CD4-positive, alpha-beta T cell treated with Interferon alpha-2 for 1 hour (primary cell): Measurements from ENCODE around the gene IQCB1.
"Not testable (repeated sequence)": the region's sequence is repeated elsewhere in the genome, so short reads cannot be mapped to it uniquely, and the experiment has no call there.

ENCODE experiments used
- DNase-seq, 2 donors: peaks; one replicate each; pipeline ENCODE4 v3.0.0-alpha.2; 2020 to 2022

Gene IQCB1

GRCh38 chr3:121803771-121804320, 31.0 kb downstream of the IQCB1 start:
- DNase-seq: no peak

GRCh38 chr3:121800906-121801305, 34.0 kb downstream of the IQCB1 start:
- DNase-seq: no peak

GRCh38 chr3:121796970-121797369, 37.9 kb downstream of the IQCB1 start:
- no peak for DNase-seq

GRCh38 chr3:121794264-121794983, 40.4 kb downstream of the IQCB1 start:
- no peak for DNase-seq

GRCh38 chr3:121793078-121793477, 41.8 kb downstream of the IQCB1 start:
- no peak for DNase-seq

GRCh38 chr3:121786485-121786884, 48.4 kb downstream of the IQCB1 start:
- no peak for DNase-seq

- not testable (repeated sequence) for DNase-seq
Observed at GRCh38 chr3:121782784-121783183, 52.1 kb downstream of the IQCB1 start.

GRCh38 chr3:121781611-121782010, 53.2 kb downstream of the IQCB1 start:
- no peak for DNase-seq

- DNase-seq: not testable (repeated sequence)
Observed at GRCh38 chr3:121775095-121775494, 59.8 kb downstream of the IQCB1 start.

- no peak for DNase-seq
Observed at GRCh38 chr3:121769246-121769645, 65.6 kb downstream of the IQCB1 start.

- DNase-seq: no peak
Observed at GRCh38 chr3:121768452-121768851, 66.4 kb downstream of the IQCB1 start.

GRCh38 chr3:121759541-121760202, 75.2 kb downstream of the IQCB1 start:
- no peak for DNase-seq

GRCh38 chr3:121758727-121759450, 76.0 kb downstream of the IQCB1 start:
- no peak for DNase-seq

GRCh38 chr3:121757812-121758545, 76.9 kb downstream of the IQCB1 start:
- DNase-seq: no peak

- DNase-seq: no peak
Observed at GRCh38 chr3:121757087-121757811, 77.6 kb downstream of the IQCB1 start.

- no peak for DNase-seq
Observed at GRCh38 chr3:121752772-121753171, 82.1 kb downstream of the IQCB1 start.

GRCh38 chr3:121752261-121752660, 82.6 kb downstream of the IQCB1 start:
- DNase-seq: no peak

- no peak for DNase-seq
Observed at GRCh38 chr3:121750087-121750415, 84.8 kb downstream of the IQCB1 start.

- peak; percentile 95 to 97 for DNase-seq
Observed at GRCh38 chr3:121749276-121750086, 85.4 kb downstream of the IQCB1 start, which contains the start of gene GOLGB1. Gene GOLGB1 (minus strand): TSS chr3:121749741. CDS start chr3:121730971, 18,770 bp downstream.

- peak; percentile 11 to 21 for DNase-seq
Observed at GRCh38 chr3:121748680-121749275, 86.1 kb downstream of the IQCB1 start.

- DNase-seq: no peak
Observed at GRCh38 chr3:121747976-121748375, 86.9 kb downstream of the IQCB1 start.
